ENCODE measurements around the gene RELL1. TPM values are rescaled to one million over a fixed set of nuclear protein-coding genes. Genes with fewer than 3 reads are reported as not detected.
"Not testable (repeated sequence)": the region's sequence is repeated elsewhere in the genome, so short reads cannot be mapped to it uniquely, and the experiment has no call there.

RELL1 gene
- total and polyA plus RNA-seq, 8 donors = 1.3 to 113 (median 15.8) TPM

- DNase-seq = peak in 1 of 2 donors; percentile 53
- H3K27ac ChIP-seq = peak overlapping the region; percentile 35 to 75 (median 56)
- WGBS, 5 donors = 41 to 58% (median 48%) methylated on average over 4 of the region's 4 CpGs
These were observed 12.5 kb downstream of the RELL1 start for GRCh38 chr4:37673538-37674192.

GRCh38 chr4:37671072-37671471, 15.1 kb downstream of the RELL1 start:
- peaks cover 40 to 72% (median 52%) of the 10 kb centered on the region in 4 donors for H3K4me1 ChIP-seq
- intact Hi-C loops (cut with DNase I; ENCODE audit: low total_unique reads) = no loop called here
- no peak overlapping the region for H3K4me3 ChIP-seq
- WGBS, 5 donors = 49 to 69% (median 50%) methylated on average over 2 of the region's 2 CpGs
- no peaks in the 10 kb centered on the region for H3K36me3 ChIP-seq
- H3K9me3 ChIP-seq = no peaks in the 10 kb centered on the region
- TF ChIP-seq EP300 (IDR thresholded peaks at IDR 0.05) (no peak), CTCF (IDR thresholded peaks at IDR 0.05) (no peak), POLR2AphosphoS5 (IDR thresholded peaks at IDR 0.05) (no peak), POLR2A (IDR thresholded peaks at IDR 0.05) (no peak)
- DNase-seq = no peak
- H3K27me3 ChIP-seq = no peaks in the 10 kb centered on the region
- peak overlapping the region in 1 of 5 donors; percentile 42 for H3K27ac ChIP-seq

More at GRCh38 chr4:37673538-37674192, 12.5 kb downstream of the RELL1 start:
- no peaks in the 10 kb centered on the region for H3K36me3 ChIP-seq
- intact Hi-C loops (cut with DNase I; ENCODE audit: low total_unique reads) = no loop called here
- H3K4me1 ChIP-seq = peaks cover 42 to 77% (median 54%) of the 10 kb centered on the region in 4 donors
- no peaks in the 10 kb centered on the region for H3K27me3 ChIP-seq
- no peak overlapping the region for H3K4me3 ChIP-seq
- H3K9me3 ChIP-seq = no peaks in the 10 kb centered on the region
- TF ChIP-seq EP300 (IDR thresholded peaks at IDR 0.05) (no peak), POLR2AphosphoS5 (IDR thresholded peaks at IDR 0.05) (no peak), CTCF (IDR thresholded peaks at IDR 0.05) (no peak)

GRCh38 chr4:37670249-37670648, 15.9 kb downstream of the RELL1 start:
- no peak for DNase-seq
- no peak for TF ChIP-seq EP300 (IDR thresholded peaks at IDR 0.05)
- TF ChIP-seq CTCF (IDR thresholded peaks at IDR 0.05) = no peak
- TF ChIP-seq POLR2A (IDR thresholded peaks at IDR 0.05) = no peak
- TF ChIP-seq POLR2AphosphoS5 (IDR thresholded peaks at IDR 0.05) = no peak
- Histone ChIP-seq H3K36me3 (no peaks in the 10 kb centered on the region), H3K9me3 (no peaks in the 10 kb centered on the region), H3K27me3 (no peaks in the 10 kb centered on the region), H3K27ac (peak overlapping the region in 2 of 5 donors; percentile 22 to 42), H3K4me1 (peaks cover 43 to 72% (median 52%) of the 10 kb centered on the region in 4 donors), H3K4me3 (no peak overlapping the region)
- WGBS, 5 donors = 94 to 98% (median 95%) methylated on average over 1 of the region's 1 CpG
- intact Hi-C loops (cut with DNase I; ENCODE audit: low total_unique reads) = no loop called here

- H3K9me3 ChIP-seq; H3K36me3 ChIP-seq; H3K27me3 ChIP-seq; H3K4me3 ChIP-seq; intact Hi-C loops (cut with DNase I; ENCODE audit: low total_unique reads); DNase-seq: not testable (repeated sequence)
- whole genome bisulfite sequencing, 5 donors = 92 to 100% (median 96%) methylated on average over 1 to 19 of the region's 26 CpGs
- Histone ChIP-seq H3K4me1 (peaks cover 42 to 72% (median 52%) of the 10 kb centered on the region in 4 donors), H3K27ac (peak overlapping the region in 3 of 5 donors; percentile 32 to 53 (median 33))
These were observed 17.1 kb downstream of the RELL1 start for GRCh38 chr4:37669124-37669523.

All from stomach (tissue), 9 donors.